ENCODE data around the gene GNAL. TPM values are rescaled to one million over a fixed set of nuclear protein-coding genes. Genes with fewer than 3 reads are reported as not detected.

The GNAL gene
- total and polyA plus RNA-seq, 7 donors: 0.90 to 30.8 (median 5.5) TPM

DNA sequence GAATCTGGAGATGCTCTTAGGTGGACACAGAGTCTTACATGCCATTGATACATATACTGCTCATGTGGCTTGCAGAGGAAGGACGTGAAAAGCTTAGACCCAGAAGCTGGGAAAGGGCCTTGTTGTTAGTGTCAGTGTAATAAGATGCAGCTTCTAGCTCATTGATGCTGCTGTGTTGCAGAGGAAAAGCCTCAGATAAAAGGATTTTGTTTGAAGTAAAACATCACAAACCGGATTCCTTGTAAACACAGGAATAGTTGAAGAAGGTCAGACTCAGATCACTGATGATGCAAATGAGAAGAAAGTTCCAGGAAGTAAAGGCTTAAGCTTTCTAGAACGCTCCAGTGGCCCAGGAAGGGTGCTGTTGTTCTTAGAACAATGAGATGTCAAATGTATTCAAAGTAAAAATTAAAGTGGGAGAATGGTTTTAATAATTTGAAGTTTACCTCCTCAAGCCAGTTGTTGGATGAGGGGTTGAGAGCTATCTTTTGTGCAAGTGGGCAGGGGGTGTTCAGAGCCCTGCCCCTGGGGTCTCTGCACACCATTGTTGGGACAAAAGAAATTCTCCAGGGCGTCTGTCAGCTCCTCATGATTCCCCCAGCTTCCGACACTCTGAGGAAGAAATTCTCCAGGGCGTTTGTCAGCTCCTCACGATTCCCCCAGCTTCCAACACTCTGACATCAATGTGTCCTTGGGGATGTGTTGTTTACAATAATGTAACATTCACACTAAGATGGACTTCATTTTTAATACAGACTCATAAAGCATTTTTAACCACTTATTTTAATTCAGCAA, 100.8 kb downstream of the GNAL start:
- TF ChIP-seq, protein P1, sequence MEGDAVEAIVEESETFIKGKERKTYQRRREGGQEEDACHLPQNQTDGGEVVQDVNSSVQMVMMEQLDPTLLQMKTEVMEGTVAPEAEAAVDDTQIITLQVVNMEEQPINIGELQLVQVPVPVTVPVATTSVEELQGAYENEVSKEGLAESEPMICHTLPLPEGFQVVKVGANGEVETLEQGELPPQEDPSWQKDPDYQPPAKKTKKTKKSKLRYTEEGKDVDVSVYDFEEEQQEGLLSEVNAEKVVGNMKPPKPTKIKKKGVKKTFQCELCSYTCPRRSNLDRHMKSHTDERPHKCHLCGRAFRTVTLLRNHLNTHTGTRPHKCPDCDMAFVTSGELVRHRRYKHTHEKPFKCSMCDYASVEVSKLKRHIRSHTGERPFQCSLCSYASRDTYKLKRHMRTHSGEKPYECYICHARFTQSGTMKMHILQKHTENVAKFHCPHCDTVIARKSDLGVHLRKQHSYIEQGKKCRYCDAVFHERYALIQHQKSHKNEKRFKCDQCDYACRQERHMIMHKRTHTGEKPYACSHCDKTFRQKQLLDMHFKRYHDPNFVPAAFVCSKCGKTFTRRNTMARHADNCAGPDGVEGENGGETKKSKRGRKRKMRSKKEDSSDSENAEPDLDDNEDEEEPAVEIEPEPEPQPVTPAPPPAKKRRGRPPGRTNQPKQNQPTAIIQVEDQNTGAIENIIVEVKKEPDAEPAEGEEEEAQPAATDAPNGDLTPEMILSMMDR (IDR thresholded peaks at IDR 0.05): no peak
- 43 to 53% (median 48%) methylated on average over 7 of the region's 7 CpGs for WGBS, 3 donors
- Histone ChIP-seq H3K27ac (no peak overlapping the region), H3K36me3 (ENCODE audit: insufficient read depth in 1 of 2, low read depth in 1 of 2) (no peaks in the 10 kb centered on the region), H3K27me3 (ENCODE audit: insufficient read depth in 3 of 3, low read length in 2 of 3) (no peaks in the 10 kb centered on the region), H3K9me3 (no peaks in the 10 kb centered on the region), H3K4me3 (no peak overlapping the region), H3K4me1 (no peaks in the 10 kb centered on the region)
- DNase-seq (no peak), ATAC-seq (no peak)
- intact Hi-C loops (cut with DNase I): no loop called here

DNA sequence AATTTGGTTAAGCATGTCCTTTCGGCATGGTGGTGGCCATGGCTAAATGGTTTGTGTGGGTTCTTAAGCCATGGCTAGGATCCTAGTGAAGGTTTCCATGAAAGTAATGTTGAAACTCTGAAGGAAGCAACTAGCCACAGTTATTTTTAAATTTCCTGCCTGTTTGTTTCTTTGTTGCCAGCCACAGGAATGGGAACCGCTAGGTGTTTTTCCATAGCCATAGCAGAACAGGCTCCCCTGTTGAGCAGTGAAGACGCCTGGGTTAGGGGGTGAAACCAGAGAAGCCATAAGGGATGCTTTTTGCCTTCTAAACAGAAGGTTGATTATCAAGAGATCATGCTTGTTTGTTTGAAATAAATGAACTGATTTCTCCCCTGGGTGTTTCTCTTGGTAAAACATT, 102.1 kb downstream of the GNAL start:
- TF ChIP-seq, protein P1 (IDR thresholded peaks at IDR 0.05): no peak
- H3K27ac ChIP-seq: no peak overlapping the region
- DNase-seq (no peak), ATAC-seq (no peak)
- no peaks in the 10 kb centered on the region for H3K27me3 ChIP-seq (ENCODE audit: insufficient read depth in 3 of 3, low read length in 2 of 3)
- intact Hi-C loops (cut with DNase I): no loop called here
- no peaks in the 10 kb centered on the region for H3K36me3 ChIP-seq (ENCODE audit: insufficient read depth in 1 of 2, low read depth in 1 of 2)
- 34 to 39% (median 38%) methylated on average over 3 of the region's 3 CpGs for WGBS, 3 donors
- no peaks in the 10 kb centered on the region for H3K4me1 ChIP-seq
- no peaks in the 10 kb centered on the region for H3K9me3 ChIP-seq
- H3K4me3 ChIP-seq: no peak overlapping the region

DNA sequence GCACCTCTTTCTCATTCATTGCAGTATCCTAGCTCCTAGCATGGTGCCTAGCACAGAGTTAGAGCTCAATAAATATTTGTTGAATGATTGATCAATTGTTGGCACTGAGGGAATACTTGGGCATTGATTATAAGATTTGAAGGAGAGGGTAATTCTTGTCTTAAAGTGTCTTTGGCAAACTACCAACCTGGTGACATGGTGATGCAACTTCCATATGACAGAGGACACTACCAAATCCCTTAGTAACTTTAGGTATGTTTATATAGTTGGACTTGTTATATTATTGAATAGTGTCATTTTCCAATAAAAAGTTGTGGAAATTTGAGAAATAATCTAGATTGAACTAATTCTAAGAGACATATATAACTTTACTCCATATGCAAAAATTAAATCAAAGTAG, 103.6 kb downstream of the GNAL start:
- Histone ChIP-seq H3K9me3 (no peaks in the 10 kb centered on the region), H3K36me3 (ENCODE audit: insufficient read depth in 1 of 2, low read depth in 1 of 2) (no peaks in the 10 kb centered on the region), H3K27ac (no peak overlapping the region), H3K27me3 (ENCODE audit: insufficient read depth in 3 of 3, low read length in 2 of 3) (no peaks in the 10 kb centered on the region), H3K4me3 (no peak overlapping the region), H3K4me1 (no peaks in the 10 kb centered on the region)
- intact Hi-C loops (cut with DNase I): no loop called here
- DNase-seq (no peak), ATAC-seq (no peak)
- TF ChIP-seq, protein P1 (IDR thresholded peaks at IDR 0.05): no peak

DNA sequence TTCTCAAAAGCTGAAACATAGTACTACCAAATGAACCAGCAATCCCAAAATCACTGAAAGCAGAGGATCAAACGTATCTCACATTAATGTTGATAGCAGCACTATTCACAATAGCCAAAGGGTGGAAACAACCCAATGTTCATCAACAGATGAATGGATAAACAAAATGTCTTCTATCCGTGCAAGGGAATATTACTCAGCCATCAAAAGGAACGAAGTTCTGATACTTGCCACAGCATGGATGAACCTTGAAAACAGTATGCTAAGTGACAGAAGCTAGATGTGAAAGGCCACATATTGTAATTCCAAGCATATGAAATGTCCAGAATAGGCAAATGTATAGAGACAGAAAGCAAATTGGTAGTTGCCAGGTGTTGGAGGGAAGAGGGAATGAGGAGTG, 105.1 kb downstream of the GNAL start:
- no peaks in the 10 kb centered on the region for H3K9me3 ChIP-seq
- 88 to 93% (median 93%) methylated on average over 3 of the region's 3 CpGs for WGBS, 3 donors
- no peak for DNase-seq
- no peaks in the 10 kb centered on the region for H3K4me1 ChIP-seq
- intact Hi-C loops (cut with DNase I): no loop called here
- no peaks in the 10 kb centered on the region for H3K36me3 ChIP-seq (ENCODE audit: insufficient read depth in 1 of 2, low read depth in 1 of 2)
- no peak for ATAC-seq
- TF ChIP-seq, protein P1 (IDR thresholded peaks at IDR 0.05): no peak
- no peaks in the 10 kb centered on the region for H3K27me3 ChIP-seq (ENCODE audit: insufficient read depth in 3 of 3, low read length in 2 of 3)
- no peak overlapping the region for H3K4me3 ChIP-seq
- no peak overlapping the region for H3K27ac ChIP-seq

DNA sequence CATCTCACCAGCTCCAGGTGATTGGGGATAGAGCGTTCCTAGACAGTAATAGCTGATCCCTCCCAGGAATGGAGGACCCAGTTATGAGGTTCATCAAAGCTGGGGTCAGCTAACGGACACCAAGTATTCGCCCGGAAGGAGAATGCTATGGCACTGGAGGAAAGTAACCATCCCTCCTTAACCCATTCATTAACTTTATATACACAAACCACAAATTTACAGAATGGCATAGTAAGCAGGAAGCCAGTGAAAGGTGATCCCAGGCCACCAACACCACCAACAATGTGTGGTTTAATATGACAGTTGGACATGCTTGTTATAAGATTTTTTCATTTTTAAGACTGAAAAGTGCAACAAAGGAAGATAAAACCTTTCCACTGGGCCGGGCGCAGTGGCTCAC, 106.9 kb downstream of the GNAL start:
- WGBS, 3 donors: 76 to 82% (median 80%) methylated on average over 6 of the region's 6 CpGs
- H3K27ac ChIP-seq: no peak overlapping the region
- ATAC-seq (no peak), DNase-seq (no peak)
- H3K9me3 ChIP-seq: no peaks in the 10 kb centered on the region
- H3K4me1 ChIP-seq: no peaks in the 10 kb centered on the region
- TF ChIP-seq, protein P1 (IDR thresholded peaks at IDR 0.05): no peak
- intact Hi-C loops (cut with DNase I): no loop called here
- no peaks in the 10 kb centered on the region for H3K27me3 ChIP-seq (ENCODE audit: insufficient read depth in 3 of 3, low read length in 2 of 3)
- no peaks in the 10 kb centered on the region for H3K36me3 ChIP-seq (ENCODE audit: insufficient read depth in 1 of 2, low read depth in 1 of 2)
- H3K4me3 ChIP-seq: no peak overlapping the region

Measured in psoas muscle (tissue), 8 donors.